C1 segment of cervical spinal cord (tissue), 14 donors: ENCODE measurements around the gene PARD6A.
A peak's percentile ranks its signal among the peaks of the same experiment; 100 is the strongest.

Experiments
- DNase-seq, 14 donors: peaks; one replicate each; lab custom pipeline; 2025; lab: John Stamatoyannopoulos, UW

PARD6A gene, protein sequence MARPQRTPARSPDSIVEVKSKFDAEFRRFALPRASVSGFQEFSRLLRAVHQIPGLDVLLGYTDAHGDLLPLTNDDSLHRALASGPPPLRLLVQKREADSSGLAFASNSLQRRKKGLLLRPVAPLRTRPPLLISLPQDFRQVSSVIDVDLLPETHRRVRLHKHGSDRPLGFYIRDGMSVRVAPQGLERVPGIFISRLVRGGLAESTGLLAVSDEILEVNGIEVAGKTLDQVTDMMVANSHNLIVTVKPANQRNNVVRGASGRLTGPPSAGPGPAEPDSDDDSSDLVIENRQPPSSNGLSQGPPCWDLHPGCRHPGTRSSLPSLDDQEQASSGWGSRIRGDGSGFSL

DNA sequence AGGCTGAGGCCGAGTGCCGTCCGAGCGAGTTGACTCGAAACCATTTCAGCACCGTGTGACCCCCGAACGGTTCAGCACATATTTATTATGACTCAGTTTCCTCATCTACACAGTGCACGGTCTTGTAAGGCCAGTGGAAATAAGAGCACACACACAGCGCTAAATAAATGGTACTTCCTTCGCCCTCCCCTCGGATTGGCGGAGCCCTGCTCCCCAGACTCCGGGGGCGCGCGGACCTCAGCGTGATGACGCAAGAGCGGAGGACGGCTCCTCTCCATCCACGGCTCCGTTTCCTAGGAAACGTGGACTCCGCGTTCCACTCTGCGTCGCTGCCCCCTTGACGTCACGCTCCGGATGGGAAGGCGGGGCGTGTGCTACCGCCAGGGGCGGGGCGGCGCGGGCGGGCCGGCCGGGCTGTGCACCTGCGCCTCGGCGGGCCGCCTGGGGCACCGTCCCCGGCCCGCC, at the start of gene PARD6A:
TSS of gene PARD6A (plus strand) at position 397 of the 465 bp plus-strand sequence. CDS start 79 bp downstream, outside the sequence.
- peak; percentile 56 to 98 (median 87) for DNase-seq

DNA sequence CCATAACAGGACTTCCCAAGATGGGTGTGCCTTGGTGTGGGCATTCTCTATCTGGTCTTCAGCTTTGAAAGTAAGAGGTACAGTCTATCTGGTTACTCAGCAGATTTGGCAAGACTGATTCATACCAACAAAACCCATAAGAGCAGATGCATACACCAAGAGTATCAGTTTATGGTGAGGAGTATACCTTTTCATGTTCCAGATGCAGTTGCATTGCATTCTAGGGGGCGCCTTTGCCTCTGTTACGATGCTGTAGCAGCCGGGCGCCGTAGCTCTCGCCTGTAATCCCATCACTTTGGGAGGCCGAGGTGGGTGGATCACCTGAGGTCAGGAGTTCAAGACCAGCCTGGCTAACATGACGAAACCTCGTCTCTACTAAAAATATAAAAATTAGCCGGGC, 47.0 kb upstream of the PARD6A start:
- no peak for DNase-seq

DNA sequence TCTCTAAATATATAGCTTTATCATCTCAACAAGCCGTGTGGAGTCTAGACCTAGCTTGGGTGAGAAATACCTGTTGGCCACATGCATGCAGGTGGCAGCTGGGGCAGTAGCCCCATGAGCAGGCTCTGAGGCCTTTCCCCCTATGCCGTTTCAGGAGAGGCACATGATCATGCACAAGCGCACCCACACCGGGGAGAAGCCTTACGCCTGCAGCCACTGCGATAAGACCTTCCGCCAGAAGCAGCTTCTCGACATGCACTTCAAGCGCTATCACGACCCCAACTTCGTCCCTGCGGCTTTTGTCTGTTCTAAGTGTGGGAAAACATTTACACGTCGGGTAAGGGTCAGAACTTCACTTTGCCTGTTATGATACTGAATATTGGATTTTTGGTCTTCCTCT, 32.5 kb upstream of the PARD6A start:
- no peak for DNase-seq

DNA sequence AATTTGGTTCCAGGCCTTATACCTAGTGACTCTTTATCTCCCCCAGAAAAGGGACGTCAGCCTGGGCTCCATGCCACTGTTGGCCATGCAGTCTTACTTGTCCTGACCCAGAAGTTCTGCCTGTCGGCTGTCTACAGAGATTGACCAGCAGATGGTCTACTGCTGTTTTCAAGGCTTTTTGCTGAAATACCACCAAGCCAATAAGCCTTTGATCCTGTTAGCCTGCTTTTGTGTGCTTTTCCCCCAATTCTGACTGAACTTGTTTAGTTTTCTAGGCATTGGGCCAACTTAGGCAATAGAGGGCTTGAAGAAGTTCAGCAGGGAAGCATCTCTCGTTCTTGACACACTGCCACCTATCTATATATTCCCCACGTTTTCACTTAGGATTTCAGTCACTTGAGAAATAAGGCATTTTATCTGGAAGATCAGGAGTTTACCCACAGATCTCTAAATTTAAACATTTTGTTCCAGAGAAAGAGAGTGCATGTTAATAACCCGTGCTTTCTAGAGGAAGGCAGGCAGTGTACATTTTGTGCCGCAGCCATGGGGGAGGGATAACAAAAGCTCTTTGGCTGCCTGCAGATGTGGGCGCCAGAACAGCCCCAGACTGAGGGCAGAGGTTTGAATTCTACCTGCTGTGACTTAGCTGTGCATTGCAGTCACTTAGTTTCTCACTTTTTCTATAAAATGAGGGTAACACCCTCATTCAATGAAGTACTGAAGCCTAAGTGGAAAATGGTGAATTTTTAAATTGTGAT, 28.2 kb upstream of the PARD6A start:
- DNase-seq: peak in 1 of 14 donors; percentile 48

GRCh38 chr16:67636713-67637112, 24.0 kb upstream of the PARD6A start:
- no peak for DNase-seq

GRCh38 chr16:67637625-67638024, 23.1 kb upstream of the PARD6A start:
- no peak for DNase-seq

- DNase-seq: peak in 11 of 14 donors; percentile 11 to 94 (median 63)
Observed at GRCh38 chr16:67641779-67642708, 18.7 kb upstream of the PARD6A start.

DNA sequence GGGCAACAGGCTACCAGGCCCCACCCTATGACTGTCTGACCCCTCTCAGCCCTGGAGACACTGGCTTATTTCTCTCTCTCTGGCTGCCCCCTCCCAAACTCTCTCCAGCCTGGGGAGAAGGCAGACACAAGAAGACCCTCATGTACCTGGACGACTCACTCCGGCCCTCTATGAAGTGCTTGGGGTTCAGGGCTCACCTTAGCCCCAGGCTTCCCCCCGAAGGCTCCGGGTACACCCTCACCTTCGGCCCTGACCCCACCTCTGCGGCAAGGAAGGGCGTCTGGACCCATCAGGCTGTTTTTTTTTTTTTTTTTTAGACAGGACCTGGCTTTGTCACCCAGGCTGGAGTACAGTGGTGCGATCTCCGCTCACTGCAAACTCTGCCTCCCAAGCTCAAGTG, 16.7 kb upstream of the PARD6A start:
- DNase-seq: no peak

DNA sequence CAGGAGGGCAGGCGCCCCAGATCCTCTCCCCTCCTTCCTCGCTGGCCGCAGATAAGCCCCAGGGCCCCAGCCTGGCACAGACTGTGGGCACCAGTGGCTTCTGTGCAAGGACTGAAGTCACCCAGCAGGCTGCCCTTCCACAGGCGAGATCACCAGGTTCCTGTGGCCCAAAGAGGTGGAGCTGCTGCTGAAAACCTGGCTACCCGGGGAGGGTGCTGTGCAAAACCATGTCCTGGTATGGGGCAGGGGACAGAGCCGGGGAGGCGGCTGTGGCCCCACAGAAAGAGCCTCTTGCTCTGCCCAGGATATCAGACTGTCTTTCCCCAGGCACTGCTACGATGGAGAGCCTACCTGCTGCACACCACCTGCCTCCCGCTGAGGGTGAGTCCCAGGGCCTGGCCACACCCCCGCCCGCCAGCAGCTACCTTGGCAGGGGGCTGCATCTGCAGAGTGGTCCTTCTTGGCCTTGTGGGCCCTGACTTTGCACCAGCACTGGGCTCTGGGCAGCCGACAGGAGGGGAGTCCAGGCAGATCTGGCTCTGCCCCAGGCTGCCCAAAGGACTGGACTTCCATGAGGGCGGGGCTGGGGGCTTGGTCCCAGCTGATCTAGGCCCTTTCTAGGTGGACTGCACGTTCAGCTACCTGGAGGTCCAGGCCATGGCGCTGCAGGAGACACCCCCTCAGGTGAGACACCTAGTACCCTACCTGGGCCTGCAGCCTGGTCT, 15.2 kb upstream of the PARD6A start:
- no peak for DNase-seq

- no peak for DNase-seq
Observed at GRCh38 chr16:67647111-67647651, 13.6 kb upstream of the PARD6A start.

GRCh38 chr16:67647681-67648080, 13.1 kb upstream of the PARD6A start:
- no peak for DNase-seq

DNA sequence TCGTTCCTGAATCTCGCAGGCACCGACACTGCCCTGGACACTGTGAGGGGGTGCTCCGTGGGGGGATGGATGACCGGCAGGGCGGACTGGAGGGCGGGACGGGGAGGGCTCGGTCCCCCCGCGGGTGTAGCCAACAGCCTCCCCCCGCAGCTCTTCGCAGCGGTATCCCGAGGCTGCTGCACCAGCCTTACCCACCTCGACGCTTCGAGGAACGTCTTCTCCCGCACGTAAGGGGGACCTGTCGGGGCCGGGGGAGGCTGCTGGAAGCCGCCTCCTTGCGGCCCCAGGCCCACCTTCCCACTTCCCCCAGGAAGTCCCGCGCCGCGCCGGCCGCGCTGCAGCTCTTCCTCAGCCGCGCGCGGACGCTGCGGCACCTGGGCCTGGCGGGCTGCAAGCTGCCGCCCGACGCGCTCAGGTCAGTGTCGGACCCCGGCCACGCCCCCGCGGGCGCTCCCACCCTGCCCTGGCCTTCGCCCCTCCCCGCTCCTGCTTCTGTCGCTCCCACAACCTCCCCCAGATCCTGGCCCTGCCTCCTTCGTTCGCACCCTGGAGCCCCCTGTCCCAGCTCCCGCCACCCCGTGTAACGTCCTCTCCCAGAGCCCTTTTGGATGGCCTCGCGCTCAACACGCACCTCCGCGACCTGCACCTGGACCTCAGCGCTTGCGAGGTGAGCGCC, 12.5 kb upstream of the PARD6A start:
- DNase-seq: no peak

DNA sequence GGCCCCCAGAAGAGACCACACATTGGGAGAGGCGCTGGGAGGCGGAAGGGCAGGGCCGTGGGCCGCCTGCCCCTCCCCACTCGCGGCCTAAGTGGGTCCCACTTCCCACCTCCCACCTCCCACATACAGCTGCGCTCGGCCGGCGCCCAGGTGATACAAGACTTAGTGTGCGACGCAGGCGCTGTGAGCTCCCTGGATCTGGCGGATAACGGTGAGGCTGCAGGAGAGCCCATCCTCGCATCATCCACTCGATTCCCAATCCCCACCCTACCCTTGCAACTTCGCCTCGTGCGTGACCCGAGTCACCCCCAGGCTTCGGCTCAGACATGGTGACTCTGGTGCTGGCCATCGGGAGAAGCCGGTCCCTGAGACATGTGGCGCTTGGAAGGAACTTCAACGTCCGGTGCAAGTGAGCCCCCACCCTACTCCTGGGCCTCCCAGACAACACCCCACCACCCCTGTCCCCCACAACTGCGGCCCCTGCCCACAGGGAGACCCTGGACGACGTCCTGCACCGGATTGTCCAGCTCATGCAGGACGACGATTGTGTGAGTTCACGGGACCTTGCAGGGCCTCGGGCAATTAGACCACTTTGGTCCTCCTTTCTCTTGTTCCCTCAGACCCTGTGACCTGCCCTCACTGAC, 11.9 kb upstream of the PARD6A start:
- DNase-seq: no peak

DNA sequence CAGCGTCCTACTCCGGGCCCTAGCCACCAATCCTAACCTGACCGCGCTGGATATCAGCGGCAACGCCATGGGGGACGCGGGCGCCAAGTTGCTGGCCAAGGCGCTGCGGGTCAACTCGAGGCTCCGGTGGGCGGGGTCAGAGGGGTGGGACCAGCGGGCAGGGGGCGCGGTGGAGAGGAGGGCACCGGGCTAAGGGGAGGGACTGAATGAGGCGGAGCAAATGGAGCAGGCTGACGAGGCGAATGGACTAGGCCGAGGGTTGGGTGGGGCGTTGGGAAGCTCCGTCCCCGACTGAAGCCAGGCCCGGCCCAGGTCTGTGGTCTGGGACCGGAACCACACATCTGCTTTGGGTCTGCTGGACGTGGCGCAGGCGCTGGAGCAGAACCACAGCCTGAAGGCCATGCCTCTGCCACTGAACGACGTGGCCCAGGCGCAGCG, 11.2 kb upstream of the PARD6A start:
- no peak for DNase-seq

DNA sequence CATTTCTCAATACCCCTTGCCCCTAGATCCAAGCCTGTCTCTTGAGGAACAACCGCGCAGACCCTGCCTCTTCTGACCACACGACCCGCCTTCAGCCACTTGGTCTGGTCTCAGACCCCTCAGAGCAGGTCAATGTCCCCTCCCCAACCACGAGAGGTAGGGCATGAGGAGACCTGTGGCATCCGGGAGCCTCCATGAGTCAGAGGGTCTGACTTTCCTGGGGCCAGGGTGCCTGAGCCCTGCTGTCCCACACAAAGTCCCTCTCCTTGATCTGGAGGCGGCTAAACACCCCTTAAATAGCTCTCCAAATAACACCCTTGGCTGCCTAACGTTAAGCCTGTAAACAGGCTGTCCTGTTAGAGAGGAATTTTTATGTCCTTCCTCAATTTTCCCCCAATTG, 10.7 kb upstream of the PARD6A start:
- no peak for DNase-seq

DNA sequence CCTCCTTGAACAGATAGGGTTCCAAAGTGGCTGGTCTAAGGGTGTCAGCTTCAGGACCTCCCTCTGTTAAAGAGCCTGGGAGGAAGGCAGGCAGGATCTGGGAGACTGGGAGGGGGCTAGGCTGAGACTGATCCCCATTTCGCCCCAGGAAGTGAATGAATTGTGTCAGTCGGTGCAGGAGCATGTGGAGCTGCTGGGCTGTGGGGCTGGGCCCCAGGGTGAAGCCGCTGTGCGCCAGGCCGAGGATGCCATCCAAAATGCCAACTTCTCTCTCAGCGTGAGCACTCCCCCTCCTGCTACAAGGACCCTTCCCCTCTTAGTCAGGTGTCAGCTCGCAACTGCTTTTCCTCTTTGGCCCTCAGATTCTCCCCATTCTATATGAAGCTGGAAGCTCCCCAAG, 9.7 kb upstream of the PARD6A start:
- no peak for DNase-seq

DNA sequence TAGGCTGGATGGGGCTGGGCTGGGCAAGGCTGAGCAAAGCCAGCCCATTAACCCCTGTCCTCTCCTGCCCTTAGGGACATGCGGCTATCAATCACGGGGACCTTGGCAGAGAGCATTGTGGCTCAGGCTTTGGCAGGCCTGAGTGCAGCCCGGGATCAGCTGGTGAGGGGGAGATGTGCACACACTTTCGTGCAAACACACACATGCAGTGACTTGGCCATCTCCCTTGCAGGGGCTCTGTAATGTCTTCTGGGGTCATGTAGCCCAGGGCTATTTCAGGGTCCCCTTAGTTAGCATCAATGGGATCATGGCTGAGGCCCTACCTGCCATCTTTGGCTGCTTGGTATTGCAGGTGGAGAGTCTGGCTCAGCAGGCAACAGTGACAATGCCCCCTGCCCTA, 8.9 kb upstream of the PARD6A start:
- no peak for DNase-seq

DNA sequence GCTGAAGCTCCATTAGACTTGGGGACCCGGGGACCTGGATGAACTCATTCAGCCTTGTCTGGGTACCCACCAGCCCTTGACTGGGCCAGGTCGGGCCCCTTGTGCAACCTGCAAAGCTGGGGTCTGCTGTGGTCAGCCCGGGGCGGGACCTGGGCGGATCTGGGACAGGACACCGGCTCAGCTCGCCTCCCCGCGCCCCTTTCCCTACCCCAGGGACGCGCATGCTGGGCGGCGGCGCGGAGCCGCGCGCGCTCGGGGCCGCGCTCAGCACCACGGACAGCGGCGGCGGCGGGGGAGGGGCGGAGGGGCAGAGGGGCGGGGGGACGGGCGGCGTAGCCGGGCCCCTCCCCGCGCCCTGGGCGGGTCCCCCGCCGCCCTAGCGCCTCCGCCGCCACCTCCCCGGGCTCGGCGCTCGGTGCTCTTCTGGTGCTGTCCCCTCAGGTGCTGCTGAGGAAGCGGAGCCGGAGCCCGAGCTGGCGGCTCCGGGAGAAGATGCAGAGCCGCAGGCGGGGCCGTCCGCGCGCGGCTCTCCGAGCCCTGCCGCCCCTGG, 8.1 kb upstream of the PARD6A start:
- DNase-seq: peak in 1 of 14 donors; percentile 24

- peak in 1 of 14 donors; percentile 41 for DNase-seq
Observed at GRCh38 chr16:67653128-67653788, 7.5 kb upstream of the PARD6A start.
